ENCODE data around the gene ADGRD1.
"Not testable (repeated sequence)": the region's sequence is repeated elsewhere in the genome, so short reads cannot be mapped to it uniquely, and the experiment has no call there.

ADGRD1 gene

DNA sequence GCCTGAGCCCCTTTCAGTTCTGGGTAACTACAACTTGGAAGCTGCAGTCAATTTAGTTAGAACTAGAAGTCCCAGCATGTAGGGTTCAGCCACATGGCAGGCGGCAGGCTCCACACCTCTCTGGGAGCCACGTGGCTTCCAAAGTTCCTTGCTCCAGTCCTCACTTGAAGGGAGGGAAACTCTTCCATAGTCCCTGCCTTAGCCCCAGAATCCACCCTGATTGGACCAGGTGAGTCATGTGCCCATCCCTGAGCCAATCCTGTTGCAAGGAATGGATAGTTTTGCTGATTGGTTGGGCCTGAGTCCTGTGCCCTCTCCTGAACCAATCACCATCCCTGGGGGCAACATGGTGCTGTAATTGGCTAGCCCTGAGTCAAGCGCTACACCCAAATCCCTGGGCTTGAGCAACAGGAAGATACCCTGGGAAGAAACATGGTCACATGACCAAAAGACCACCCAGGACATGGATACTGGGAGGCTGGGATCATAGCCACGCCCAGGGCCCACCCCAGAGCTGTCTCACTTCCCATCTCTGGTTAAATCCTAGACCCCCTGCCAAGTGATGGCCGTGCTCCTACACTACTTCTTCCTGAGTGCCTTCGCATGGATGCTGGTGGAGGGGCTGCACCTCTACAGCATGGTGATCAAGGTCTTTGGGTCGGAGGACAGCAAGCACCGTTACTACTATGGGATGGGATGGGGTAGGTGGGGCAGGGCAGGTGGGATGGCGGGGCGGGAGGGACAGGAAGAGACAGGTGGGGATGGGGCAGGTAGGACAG, 154.7 kb downstream of the ADGRD1 start:
- DNase-seq = no peak

- no peak for DNase-seq
Observed at GRCh38 chr12:131111446-131111845, 157.7 kb downstream of the ADGRD1 start.

DNA sequence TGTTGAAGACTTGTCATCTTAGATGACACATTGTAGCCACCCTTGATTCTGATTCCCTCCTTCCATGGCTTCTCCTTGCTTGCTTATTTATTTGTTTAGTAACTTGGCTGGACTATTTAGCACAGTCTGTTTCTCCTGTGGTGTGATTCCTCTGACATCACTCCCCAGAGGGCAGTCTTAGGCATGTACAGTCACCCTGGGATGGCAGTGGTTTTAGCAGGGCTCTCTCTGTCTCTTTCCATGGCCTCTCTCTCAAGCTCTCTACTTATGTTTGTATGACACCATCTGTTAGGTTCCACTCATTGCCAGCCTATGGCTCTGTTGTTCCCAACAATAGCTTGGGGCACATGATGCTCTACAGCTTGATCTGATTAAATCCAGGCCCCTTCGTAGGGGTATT, 158.3 kb downstream of the ADGRD1 start:
- DNase-seq = no peak

DNA sequence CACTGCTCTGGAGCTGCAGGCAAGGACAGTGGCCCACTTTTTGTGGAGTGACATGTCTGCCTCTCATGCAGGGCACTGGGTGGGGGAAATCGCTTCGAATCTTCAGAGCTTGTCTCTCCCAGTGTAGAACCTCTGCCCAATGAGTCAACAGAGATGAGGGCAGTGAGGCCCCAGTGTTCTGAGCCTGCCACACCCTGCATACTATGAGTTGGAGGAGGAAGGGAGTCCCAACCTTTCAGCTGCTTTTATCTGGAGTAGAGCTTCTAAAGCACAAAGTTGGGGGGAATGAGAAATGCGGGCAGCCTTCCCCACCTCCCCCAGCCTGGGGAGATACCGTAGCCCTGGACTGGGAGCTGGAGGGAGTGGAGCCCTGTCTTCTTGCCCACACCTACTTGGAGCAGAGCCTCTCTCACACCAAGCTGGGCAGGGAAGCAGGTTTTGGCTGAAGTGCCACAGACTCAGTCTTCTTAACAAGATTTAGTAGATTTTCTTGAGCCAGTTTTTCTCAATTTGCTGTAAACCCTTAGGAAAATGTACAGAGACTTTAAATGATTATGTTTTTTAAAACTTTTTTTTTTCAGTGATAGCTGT, 159.1 kb downstream of the ADGRD1 start:
- no peak for DNase-seq

GRCh38 chr12:131113568-131114270, 160.0 kb downstream of the ADGRD1 start:
- peak in 1 of 2 experiments; percentile 29 for DNase-seq

DNA sequence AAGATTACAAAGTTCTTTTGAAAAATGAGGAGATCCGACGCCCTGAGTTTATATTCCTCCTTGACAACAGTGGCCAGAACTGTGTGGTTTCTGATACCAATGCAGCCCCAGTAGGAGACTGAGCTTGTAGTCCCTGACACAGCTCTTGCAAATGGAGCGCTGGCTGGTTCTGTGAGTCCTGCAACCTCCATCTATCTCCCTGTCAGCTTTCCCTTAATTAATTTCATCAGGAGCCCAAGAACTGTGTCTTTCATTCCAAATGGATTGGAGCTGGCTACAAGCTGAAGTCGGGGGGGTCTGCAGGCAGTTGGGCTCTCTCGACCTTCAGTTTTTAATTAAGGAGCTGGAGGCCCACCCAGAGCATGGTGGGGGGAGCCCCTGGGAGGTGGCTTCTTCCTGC, 160.6 kb downstream of the ADGRD1 start:
- no peak for DNase-seq

DNA sequence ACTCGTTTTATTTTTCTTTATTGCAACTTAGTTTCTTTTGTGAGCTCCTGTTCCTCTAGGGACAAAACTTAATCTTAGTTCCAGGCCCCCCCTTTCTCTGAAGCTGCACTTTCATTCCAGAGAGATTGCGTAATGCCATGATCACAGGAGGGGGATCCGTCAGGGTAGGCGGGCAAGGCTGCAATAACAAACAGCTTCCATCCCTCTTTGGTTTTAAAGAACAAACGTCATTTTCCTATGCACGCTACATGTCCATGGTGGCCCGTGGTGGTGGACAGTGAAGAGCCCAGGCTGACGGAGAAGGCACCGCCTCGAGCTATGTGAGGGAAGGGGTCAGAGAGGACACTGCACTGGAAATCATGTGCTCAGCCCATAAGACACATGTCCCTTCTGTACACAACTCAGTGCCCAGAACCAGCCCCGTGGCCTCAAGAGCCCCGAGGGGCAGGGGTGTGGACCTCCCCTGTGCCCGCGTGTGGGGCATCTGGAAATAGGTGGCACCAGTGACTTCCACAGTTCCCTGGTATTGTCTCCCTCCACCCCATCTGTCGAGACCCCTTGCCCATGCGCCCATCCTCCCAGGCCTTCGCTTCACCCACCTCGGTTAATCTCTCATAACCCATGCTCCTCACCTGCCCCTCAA, 161.4 kb downstream of the ADGRD1 start:
- no peak for DNase-seq

DNA sequence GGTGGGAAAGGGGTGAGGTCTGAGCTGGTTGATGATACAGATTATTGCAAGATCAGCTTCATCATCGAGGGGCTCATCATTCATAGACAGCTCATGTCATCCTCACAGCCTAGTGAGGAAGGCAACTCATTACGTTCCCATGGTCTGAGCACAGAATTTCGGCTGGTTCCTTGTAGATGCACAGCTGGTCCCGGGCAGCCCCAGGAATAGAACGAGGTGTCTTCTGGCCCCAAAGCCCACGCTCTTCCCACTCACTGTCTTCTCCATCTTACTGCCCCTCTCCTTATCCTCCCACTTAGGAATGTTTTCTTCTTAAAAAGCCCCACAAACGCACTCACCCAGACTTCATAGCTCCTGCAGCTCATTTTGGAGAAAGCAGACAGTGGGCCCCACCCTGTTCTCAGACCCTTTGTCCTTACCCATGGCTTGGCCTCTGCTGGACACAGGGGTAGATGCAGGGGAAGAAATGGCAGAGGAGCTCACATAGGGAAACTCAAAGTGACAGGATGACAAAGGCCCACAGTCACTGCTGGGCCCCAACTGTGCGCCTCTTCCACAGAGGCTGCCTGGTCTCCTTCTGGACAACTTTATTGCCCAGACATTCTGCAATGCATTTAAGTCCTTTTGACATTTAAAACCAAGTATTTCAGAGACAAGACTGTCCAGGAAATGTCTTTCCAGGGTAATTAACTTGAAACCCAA, 162.2 kb downstream of the ADGRD1 start:
- DNase-seq = no peak

- no peak for DNase-seq
Observed at GRCh38 chr12:131116468-131117117, 162.9 kb downstream of the ADGRD1 start.

GRCh38 chr12:131117438-131118245, 163.9 kb downstream of the ADGRD1 start:
- DNase-seq = no peak

- no peak for DNase-seq
Observed at GRCh38 chr12:131118371-131118770, 164.7 kb downstream of the ADGRD1 start.

DNA sequence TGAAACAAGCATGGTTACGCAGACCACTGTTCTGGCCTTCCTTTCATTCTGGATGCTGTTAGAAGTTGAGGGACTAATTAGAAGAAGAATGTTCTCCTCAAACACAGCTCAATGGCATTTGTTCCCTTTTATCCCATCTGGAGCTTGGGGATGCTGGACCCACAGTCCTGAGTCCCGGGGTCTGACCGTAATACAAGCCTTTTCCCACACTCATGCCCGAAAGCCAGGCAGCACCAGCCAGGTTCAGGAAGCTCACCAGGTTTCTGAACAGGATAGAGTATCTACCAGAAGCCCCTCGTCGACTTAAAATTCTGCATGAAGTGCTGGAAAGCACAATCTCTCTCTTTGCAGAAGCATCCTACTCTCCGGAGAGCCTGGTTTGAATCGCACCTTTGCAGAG, 165.6 kb downstream of the ADGRD1 start:
- not testable (repeated sequence) for DNase-seq

- DNase-seq = no peak
Observed at GRCh38 chr12:131119936-131120335, 166.2 kb downstream of the ADGRD1 start.

- no peak for DNase-seq
Observed at GRCh38 chr12:131120831-131121271, 167.1 kb downstream of the ADGRD1 start.

DNA sequence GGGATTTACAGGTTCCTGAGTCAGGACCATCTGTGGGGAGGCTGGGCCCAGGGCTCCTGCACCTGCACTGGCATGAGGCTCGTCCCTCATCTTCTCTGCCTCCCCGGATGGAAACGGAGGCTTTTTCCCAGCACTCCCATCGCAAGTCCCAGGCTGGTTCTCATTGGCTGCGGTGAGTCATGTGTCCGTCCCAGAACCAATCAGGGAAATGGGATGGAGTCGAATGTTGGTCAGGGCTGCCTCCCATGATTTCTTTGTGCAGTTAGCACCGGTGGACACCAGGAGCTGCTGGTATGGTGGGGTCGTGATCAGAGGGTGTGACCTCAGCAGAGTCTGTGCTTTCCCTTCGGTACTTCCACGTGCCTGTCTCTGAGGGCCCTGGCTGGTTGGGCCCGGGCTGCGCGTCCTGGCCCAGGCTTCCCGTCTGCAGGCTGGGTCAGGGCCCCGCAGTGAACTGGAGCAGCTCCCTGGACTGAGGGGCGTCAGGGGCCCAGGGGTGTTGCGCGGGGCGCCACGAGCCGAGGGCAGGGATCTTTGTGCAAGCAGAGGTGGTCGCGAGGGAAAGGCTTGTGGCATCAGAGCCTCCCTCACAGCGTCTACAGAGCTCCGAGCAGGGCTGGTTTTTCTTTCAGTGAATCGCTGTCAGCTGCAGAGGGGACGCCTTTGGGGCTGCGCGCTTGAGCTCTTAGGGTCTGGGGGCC, 168.1 kb downstream of the ADGRD1 start:
- no peak for DNase-seq

DNA sequence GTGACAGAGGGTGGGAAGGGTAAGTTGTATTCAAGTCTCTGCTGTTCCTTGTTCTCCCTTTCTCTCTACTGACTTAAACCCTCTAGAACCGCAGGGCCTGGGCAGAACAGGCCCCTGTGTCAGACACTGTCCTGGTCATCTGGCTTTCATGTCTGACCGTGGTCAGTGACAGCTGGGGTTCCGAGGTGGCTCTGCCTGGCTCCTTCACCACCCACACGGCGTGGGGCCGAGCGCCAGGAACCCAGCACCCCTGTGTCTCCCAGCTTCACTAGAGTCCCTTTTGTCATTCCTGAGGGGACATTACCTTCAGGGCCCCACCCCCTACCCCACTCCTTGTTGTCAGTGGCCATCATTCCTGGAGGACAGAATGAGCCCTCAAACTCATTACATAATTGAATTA, 168.9 kb downstream of the ADGRD1 start:
- no peak for DNase-seq

GRCh38 chr12:131123817-131124216, 170.1 kb downstream of the ADGRD1 start:
- no peak for DNase-seq

GRCh38 chr12:131124487-131125280, 171.0 kb downstream of the ADGRD1 start:
- no peak for DNase-seq

- DNase-seq = no peak
Observed at GRCh38 chr12:131126662-131127173, 173.0 kb downstream of the ADGRD1 start.

- DNase-seq = no peak
Observed at GRCh38 chr12:131128556-131128955, 174.8 kb downstream of the ADGRD1 start.
